Fibroblast of the aortic adventitia (primary cell): ENCODE data around the gene TMPRSS3. TPM values are rescaled to one million over a fixed set of nuclear protein-coding genes. Genes with fewer than 3 reads are reported as not detected.
A peak's percentile ranks its signal among the peaks of the same experiment; 100 is the strongest.

Experiments
- DNase-seq: peaks from one replicate; pipeline ENCODE4 v3.0.0-alpha.2; 2010; ENCODE audit warnings: low read depth
- H3K4me3 ChIP-seq: 2 replicates; pipeline ENCODE4 v1.5.1; 2011; ENCODE audit warnings: low read depth, mild to moderate bottlenecking, control low read depth, low read length, moderate library complexity
- total RNA-seq: library from RNA; depleted of rRNA; stranded (reverse); fragments of >200 nt; gene quantifications from 2 replicates; pipeline ENCODE4 v1.2.3, GENCODE V29; 2012; ENCODE audit warnings: low replicate concordance
- TF ChIP-seq, protein P1 (sequence below): IDR thresholded peaks from 2 replicates; pipeline ENCODE4 v1.5.1; 2011; ENCODE audit warnings: mild to moderate bottlenecking, low read length, control low read depth, inconsistent platforms; ENCODE audit not compliant: insufficient read depth

TMPRSS3 gene
- total RNA-seq, 1 donor, result not detected

DNA sequence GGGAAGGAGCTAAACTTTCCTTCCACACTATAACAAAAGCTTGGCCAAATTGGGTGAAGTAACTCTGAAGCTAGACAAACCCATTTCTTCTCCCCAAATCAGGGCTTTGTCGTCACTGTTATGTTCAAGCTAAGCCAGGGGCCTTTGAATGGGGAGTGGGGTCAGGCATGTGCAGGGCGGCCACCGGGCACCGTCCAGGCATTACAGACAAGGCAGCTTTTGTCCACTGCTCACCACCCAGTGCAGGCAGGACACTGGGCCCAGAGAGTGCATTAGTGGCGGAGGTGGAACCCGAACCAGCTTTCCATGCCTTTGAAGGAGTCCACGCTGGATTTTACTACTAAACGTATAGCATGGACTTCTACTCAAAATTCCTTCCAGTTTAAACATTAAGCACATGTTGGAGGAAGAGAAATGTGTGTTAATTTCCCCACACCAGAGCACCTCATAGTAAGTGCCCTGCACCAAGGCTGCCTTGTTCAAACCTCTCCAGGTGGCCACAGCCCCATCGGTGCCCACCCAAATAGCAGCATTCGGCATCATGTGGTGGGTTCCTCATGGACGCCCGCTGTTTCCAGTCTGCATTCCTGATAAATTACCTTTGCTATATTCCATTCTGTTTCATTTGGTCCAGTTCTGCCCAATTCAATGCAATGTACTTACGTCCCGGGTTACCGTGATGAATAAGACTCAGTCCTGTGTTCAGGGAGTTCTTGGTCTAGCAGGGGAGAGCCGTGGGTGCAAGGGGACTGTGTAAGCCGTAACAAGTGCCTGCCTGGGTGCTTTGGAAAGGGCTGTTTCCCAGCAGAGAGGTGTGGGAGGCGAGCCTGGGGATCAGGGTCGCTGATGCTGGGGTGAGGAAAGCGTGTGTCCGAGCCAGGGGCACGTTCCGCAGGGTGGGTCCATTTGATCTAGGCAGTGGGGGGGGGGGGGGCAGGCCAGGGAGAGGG, 9.5 kb upstream of the TMPRSS3 start:
- TF ChIP-seq, protein P1, sequence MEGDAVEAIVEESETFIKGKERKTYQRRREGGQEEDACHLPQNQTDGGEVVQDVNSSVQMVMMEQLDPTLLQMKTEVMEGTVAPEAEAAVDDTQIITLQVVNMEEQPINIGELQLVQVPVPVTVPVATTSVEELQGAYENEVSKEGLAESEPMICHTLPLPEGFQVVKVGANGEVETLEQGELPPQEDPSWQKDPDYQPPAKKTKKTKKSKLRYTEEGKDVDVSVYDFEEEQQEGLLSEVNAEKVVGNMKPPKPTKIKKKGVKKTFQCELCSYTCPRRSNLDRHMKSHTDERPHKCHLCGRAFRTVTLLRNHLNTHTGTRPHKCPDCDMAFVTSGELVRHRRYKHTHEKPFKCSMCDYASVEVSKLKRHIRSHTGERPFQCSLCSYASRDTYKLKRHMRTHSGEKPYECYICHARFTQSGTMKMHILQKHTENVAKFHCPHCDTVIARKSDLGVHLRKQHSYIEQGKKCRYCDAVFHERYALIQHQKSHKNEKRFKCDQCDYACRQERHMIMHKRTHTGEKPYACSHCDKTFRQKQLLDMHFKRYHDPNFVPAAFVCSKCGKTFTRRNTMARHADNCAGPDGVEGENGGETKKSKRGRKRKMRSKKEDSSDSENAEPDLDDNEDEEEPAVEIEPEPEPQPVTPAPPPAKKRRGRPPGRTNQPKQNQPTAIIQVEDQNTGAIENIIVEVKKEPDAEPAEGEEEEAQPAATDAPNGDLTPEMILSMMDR, result no peak

DNA sequence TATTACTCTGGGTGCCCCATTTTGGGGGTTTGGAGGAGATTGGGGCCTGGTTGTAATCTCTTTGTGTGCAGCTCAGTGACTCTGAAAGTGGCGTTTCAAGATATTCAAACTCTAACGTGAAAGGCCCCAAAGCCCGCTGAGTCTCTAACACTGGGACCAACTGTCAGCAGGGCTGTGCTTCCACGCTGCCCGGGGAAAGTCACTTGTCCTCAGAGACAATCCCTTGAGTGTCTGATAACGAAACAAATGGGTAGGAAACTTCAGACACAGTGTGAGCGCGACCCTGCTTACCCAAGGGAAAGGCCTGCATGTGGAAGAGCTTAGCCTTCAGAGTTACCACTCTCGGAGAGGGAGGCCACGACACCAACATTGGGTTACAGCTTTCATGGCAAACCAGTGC, 8.7 kb upstream of the TMPRSS3 start:
- TF ChIP-seq, protein P1, result no peak
- no peak overlapping the region for H3K4me3 ChIP-seq
- DNase-seq, result no peak

More for the DNA sequence above, 9.5 kb upstream of the TMPRSS3 start:
- no peak overlapping the region for H3K4me3 ChIP-seq
- DNase-seq, result no peak

DNA sequence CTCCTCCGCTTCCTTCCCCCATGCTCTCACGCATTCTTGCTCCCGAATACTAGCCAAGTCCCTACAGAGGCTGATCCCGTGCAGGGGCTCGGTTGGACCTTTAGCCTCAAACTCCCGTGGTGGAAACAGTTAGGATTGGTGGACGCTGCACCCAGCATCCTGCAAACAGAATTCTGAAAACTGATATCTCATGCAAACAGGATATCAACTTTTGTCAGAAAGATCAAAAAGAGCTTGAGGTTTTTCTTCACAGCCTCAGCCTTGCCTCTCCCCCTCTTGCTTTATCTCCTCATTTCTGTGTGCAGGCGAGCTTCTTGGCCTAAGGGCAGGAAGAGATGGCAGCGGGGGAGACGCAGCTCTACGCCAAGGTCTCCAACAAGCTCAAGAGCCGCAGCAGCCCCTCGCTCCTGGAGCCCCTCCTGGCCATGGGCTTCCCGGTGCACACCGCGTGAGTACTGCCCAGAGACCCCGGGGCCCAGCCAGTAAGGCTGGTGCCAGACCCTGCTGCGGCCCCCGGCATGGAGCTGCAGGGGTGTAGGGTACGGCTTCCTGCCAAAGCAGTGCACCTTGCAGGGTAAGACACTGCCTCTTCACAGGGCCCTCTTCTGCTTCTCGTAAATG, 7.9 kb upstream of the TMPRSS3 start, which contains the start of gene UBASH3A:
UBASH3A (plus strand) TSS at position 292 of the 621 bp plus-strand sequence; CDS start at position 336, 44 bp downstream.
- TF ChIP-seq, protein P1, result no peak
- H3K4me3 ChIP-seq, result no peak within 1 kb of the TSS
- no peak for DNase-seq

DNA sequence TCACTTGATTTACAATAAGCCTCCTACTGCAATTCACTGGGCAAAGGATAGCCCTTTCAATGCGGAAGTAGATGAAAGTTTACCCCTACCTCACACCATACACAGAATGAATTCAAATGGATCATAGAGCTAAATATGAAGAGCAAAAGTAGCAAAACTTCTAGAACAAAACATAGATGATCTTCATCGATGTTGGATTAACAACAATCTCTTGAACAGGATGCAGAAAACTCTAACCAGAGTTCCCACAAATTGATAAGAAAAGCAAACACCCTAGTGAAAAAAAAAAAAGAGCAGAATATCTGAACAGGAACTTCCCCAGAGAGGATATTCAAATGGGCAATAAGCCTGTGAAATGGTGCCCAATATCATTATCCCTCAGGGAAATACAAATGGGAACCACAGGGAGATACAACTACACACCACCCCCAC, 6.0 kb upstream of the TMPRSS3 start:
- DNase-seq, result no peak
- TF ChIP-seq, protein P1, result no peak
- H3K4me3 ChIP-seq, result no peak overlapping the region

DNA sequence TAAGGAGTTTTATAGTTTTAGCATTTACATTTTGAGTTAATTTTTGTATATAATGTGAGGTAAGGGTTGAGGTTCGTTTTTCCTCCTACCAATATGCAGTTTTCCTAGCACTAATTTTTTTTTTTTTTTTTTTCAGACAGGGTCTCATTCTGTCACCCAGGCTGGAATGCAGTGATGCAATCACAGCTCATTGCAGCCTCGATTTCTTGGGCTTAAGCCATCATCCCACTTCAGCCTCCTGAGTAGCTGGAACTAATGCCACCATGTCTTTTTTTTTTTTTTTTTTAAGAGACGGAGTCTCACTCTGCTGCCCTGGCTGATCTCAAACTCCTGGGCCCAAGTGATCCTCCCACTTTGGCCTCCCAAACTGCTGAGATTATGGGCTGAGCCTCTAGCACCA, 5.3 kb upstream of the TMPRSS3 start:
- TF ChIP-seq, protein P1, result no peak
- DNase-seq, result peak; percentile 3
- H3K4me3 ChIP-seq, result no peak overlapping the region

DNA sequence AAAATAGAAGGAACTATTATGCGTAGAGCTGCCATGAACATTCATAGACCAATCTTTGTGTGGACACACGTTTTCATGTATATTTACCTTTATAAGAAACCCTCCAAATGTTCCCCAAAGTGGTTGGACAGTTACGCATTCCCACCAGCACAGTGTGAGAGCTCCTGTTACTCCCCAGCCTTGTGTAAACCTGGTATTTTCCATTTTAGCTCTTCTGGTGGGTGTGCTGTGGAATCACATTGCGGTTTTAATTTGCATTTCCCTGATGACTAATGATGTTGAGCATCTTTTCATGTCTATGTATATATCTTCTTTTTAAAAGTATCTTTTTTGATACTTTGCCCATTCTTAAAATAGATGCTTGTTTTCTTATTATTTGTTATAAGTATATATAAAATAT, 4.7 kb upstream of the TMPRSS3 start:
- no peak overlapping the region for H3K4me3 ChIP-seq
- TF ChIP-seq, protein P1, result no peak
- no peak for DNase-seq
